Loucy (cell line): ENCODE measurements around the gene KCNMA1.

Experiments
- H2AFZ ChIP-seq: fragments of 200-600 bp; sonication (generic); 2 replicates; pipeline ENCODE4 v1.6.0; 2016; ENCODE audit warnings: antibody characterized with exemption, mild to moderate bottlenecking, low read length, moderate library complexity
- H3F3A ChIP-seq: fragments of 200-600 bp; 2 replicates; pipeline ENCODE4 v1.6.0; 2016; ENCODE audit warnings: antibody characterized with exemption, low read depth, mild to moderate bottlenecking
- H3K27me3 ChIP-seq: fragments of 200-600 bp; sonication (generic); 2 replicates; pipeline ENCODE4 v1.6.1; 2014; ENCODE audit warnings: low read length, mild to moderate bottlenecking; ENCODE audit not compliant: insufficient read depth, poor library complexity, severe bottlenecking
- H3K36me3 ChIP-seq: fragments of 200-600 bp; sonication (generic); 2 replicates; pipeline ENCODE4 v1.6.1; 2016; ENCODE audit warnings: low read length; ENCODE audit not compliant: insufficient read depth
- H3K4me1 ChIP-seq: fragments of 200-600 bp; sonication (generic); 2 replicates; pipeline ENCODE4 v1.5.1; 2014; ENCODE audit warnings: low read length, mild to moderate bottlenecking; ENCODE audit not compliant: insufficient read depth, poor library complexity, severe bottlenecking
- H3K4me2 ChIP-seq: fragments of 200-600 bp; sonication (generic); 2 replicates; pipeline ENCODE4 v1.6.0; 2014; ENCODE audit warnings: antibody characterized with exemption, low read length, low read depth, mild to moderate bottlenecking; ENCODE audit not compliant: poor library complexity, severe bottlenecking
- H3K4me3 ChIP-seq: fragments of 200-600 bp; sonication (generic); 2 replicates; pipeline ENCODE4 v1.5.1; 2014; ENCODE audit warnings: low read length, mild to moderate bottlenecking, mixed read lengths; ENCODE audit not compliant: poor library complexity, severe bottlenecking
- H3K79me2 ChIP-seq: fragments of 200-600 bp; sonication (generic); 2 replicates; pipeline ENCODE4 v1.6.1; 2014; ENCODE audit warnings: low read length; ENCODE audit not compliant: insufficient read depth
- H3K9ac ChIP-seq: fragments of 200-600 bp; sonication (generic); 2 replicates; pipeline ENCODE4 v1.6.0; 2014; ENCODE audit warnings: mild to moderate bottlenecking, low read depth, low read length, moderate library complexity; ENCODE audit not compliant: poor library complexity, severe bottlenecking
- H3K9me2 ChIP-seq: fragments of 200-600 bp; sonication (generic); replicated peaks from 2 replicates; pipeline ENCODE4 v1.6.1; 2016; ENCODE audit warnings: low read depth, low read length, mixed read lengths
- H3K9me3 ChIP-seq: fragments of 200-600 bp; sonication (generic); 2 replicates; pipeline ENCODE4 v1.6.1; 2014; ENCODE audit warnings: mild to moderate bottlenecking, antibody characterized with exemption, low read length, low read depth; ENCODE audit not compliant: insufficient read depth
- H4K20me1 ChIP-seq: fragments of 200-600 bp; sonication (generic); 2 replicates; pipeline ENCODE4 v1.6.0; 2014; ENCODE audit warnings: antibody characterized with exemption, low read length, mild to moderate bottlenecking; ENCODE audit not compliant: insufficient read depth, poor library complexity, severe bottlenecking
- EZH2phosphoT487 ChIP-seq: fragments of 200-600 bp; IDR thresholded peaks from 2 replicates; pipeline ENCODE4 v1.6.1; 2018; ENCODE audit warnings: antibody characterized with exemption, mild to moderate bottlenecking, moderate library complexity, borderline replicate concordance
- TF ChIP-seq, protein P1 (sequence below): fragments of 200-600 bp; sonication (generic); conservative IDR thresholded peaks from 2 replicates; pipeline ENCODE4 v1.5.1; 2014; ENCODE audit warnings: mild to moderate bottlenecking, antibody characterized with exemption, low read length

KCNMA1 gene

GRCh38 chr10:77162697-77163096 lies 474.9 kb downstream of the KCNMA1 start:
- H4K20me1 ChIP-seq, result no peaks in the 10 kb centered on the region
- H3K9me2 ChIP-seq, result no peaks in the 10 kb centered on the region

GRCh38 chr10:77160679-77161078 lies 476.9 kb downstream of the KCNMA1 start:
- H3K27me3 ChIP-seq, result no peaks in the 10 kb centered on the region
- no peaks in the 10 kb centered on the region for H3K79me2 ChIP-seq
- no peaks in the 10 kb centered on the region for H3K36me3 ChIP-seq
- no peak overlapping the region for H3K4me3 ChIP-seq
- no peaks in the 10 kb centered on the region for H3K4me1 ChIP-seq
- H3F3A ChIP-seq, result no peaks in the 10 kb centered on the region
- H3K9me3 ChIP-seq, result no peaks in the 10 kb centered on the region
- H2AFZ ChIP-seq, result no peak overlapping the region
- H3K9me2 ChIP-seq, result no peaks in the 10 kb centered on the region
- no peak overlapping the region for H3K9ac ChIP-seq
- TF ChIP-seq, protein P1, sequence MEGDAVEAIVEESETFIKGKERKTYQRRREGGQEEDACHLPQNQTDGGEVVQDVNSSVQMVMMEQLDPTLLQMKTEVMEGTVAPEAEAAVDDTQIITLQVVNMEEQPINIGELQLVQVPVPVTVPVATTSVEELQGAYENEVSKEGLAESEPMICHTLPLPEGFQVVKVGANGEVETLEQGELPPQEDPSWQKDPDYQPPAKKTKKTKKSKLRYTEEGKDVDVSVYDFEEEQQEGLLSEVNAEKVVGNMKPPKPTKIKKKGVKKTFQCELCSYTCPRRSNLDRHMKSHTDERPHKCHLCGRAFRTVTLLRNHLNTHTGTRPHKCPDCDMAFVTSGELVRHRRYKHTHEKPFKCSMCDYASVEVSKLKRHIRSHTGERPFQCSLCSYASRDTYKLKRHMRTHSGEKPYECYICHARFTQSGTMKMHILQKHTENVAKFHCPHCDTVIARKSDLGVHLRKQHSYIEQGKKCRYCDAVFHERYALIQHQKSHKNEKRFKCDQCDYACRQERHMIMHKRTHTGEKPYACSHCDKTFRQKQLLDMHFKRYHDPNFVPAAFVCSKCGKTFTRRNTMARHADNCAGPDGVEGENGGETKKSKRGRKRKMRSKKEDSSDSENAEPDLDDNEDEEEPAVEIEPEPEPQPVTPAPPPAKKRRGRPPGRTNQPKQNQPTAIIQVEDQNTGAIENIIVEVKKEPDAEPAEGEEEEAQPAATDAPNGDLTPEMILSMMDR, result no peak
- TF ChIP-seq EZH2phosphoT487, result no peak
- no peak overlapping the region for H3K4me2 ChIP-seq
- no peaks in the 10 kb centered on the region for H4K20me1 ChIP-seq

More at GRCh38 chr10:77162697-77163096, 474.9 kb downstream of the KCNMA1 start:
- Histone ChIP-seq H3K9me3 (no peaks in the 10 kb centered on the region), H3K27me3 (no peaks in the 10 kb centered on the region), H2AFZ (no peak overlapping the region), H3K4me1 (no peaks in the 10 kb centered on the region), H3K4me2 (no peak overlapping the region), H3K9ac (no peak overlapping the region), H3K4me3 (no peak overlapping the region), H3K36me3 (no peaks in the 10 kb centered on the region), H3F3A (no peaks in the 10 kb centered on the region), H3K79me2 (no peaks in the 10 kb centered on the region)
- TF ChIP-seq, protein P1, result no peak
- TF ChIP-seq EZH2phosphoT487, result no peak

DNA sequence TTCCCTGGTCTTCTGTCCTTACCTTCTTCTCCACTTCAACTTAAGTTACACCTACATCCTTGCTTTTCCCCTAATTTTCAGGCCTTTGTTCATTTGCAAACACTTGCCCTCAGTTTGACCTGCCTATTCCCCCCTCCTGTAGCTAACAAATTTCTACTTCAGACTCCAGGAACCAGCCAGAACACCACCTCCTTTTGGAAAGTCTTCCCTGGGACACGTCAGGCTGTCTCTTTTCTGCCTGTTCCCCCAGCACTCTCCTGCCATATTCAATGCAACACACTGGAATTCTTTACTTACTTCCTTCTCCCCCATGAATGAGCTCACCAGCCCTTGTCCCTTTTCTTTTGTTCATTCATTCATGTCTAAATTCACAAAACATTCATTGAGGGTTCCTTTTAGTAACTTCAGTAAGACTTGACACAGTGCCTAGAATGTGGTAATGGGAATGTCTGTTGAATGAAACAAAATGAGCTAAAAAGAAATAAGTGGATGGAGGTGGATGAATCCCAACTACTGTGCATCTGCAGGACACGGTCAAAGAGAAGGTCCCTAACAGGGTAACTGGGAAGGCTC lies 478.0 kb downstream of the KCNMA1 start:
- Histone ChIP-seq H3K4me2 (no peak overlapping the region), H3K4me1 (no peaks in the 10 kb centered on the region)
- TF ChIP-seq EZH2phosphoT487, result no peak
- TF ChIP-seq, protein P1, result no peak

More for the DNA sequence above, 478.0 kb downstream of the KCNMA1 start:
- H3K9me3 ChIP-seq, result no peaks in the 10 kb centered on the region
- H3F3A ChIP-seq, result no peaks in the 10 kb centered on the region
- H3K9me2 ChIP-seq, result no peaks in the 10 kb centered on the region
- H3K79me2 ChIP-seq, result no peaks in the 10 kb centered on the region
- H2AFZ ChIP-seq, result no peak overlapping the region
- H4K20me1 ChIP-seq, result no peaks in the 10 kb centered on the region
- no peak overlapping the region for H3K9ac ChIP-seq
- H3K4me3 ChIP-seq, result no peak overlapping the region
- H3K36me3 ChIP-seq, result no peaks in the 10 kb centered on the region
- H3K27me3 ChIP-seq, result no peaks in the 10 kb centered on the region
